GM23248 (cell line): Measurements from ENCODE around the gene PIBF1.

Experiments
- EZH2 ChIP-seq: fragments of 200-600 bp; sonication (generic); IDR thresholded peaks from 2 replicates; pipeline ENCODE4 v1.6.1; 2018; ENCODE audit warnings: antibody characterized with exemption, mild to moderate bottlenecking; ENCODE audit not compliant: insufficient read depth, poor library complexity, severe bottlenecking
- EZH2phosphoT487 ChIP-seq: fragments of 200-600 bp; sonication (generic); IDR thresholded peaks from 2 replicates; pipeline ENCODE4 v1.6.1; 2018; ENCODE audit warnings: antibody characterized with exemption, moderate library complexity, mild to moderate bottlenecking, low read depth; ENCODE audit not compliant: insufficient read depth

- no peak for TF ChIP-seq EZH2phosphoT487
- no peak for TF ChIP-seq EZH2
Measured at GRCh38 chr13:72908416-72908815, 126.5 kb downstream of the PIBF1 start.
